ENCODE results near the gene PCSK4. TPM values are rescaled to one million over a fixed set of nuclear protein-coding genes. Genes with fewer than 3 reads are reported as not detected.

Gene PCSK4
- total RNA-seq, 1 experiment from 2014 or later: 3.9 TPM

GRCh38 chr19:1473085-1473851 lies 16.9 kb downstream of the PCSK4 start:
- Histone ChIP-seq H3K4me1 (ENCODE audit: insufficient read depth, low read length) (peaks cover 16% of the 10 kb centered on the region), H3K9me2 (replicated peaks; ENCODE audit: low read length) (no peaks in the 10 kb centered on the region), H3F3A (ENCODE audit: low read length, unreplicated experiment) (no peaks in the 10 kb centered on the region), H3K9ac (ENCODE audit: low read length) (no peak overlapping the region), H3K36me3 (ENCODE audit: low read depth, low read length) (no peaks in the 10 kb centered on the region), H3K79me2 (ENCODE audit: low read length) (peaks cover 23% of the 10 kb centered on the region), H4K20me1 (ENCODE audit: low read length) (no peaks in the 10 kb centered on the region), H3K27ac (ENCODE audit: low read length) (no peak overlapping the region), H2AFZ (ENCODE audit: low read length) (no peak overlapping the region), H3K27me3 (ENCODE audit: low read length) (no peaks in the 10 kb centered on the region), H3K4me2 (ENCODE audit: low read length) (no peak overlapping the region), H3K4me3 (ENCODE audit: low read length) (no peak overlapping the region), H3K9me3 (ENCODE audit: low read length) (no peaks in the 10 kb centered on the region)
- CTCF ChIA-PET: no interaction called here
- TF ChIP-seq EZH2 (IDR thresholded peaks at IDR 0.05; ENCODE audit: low read length, unreplicated experiment): no peak
- no peak for TF ChIP-seq EZH2phosphoT487 (IDR thresholded peaks at IDR 0.05; ENCODE audit: borderline replicate concordance, low read length)
- TF ChIP-seq CTCF (conservative IDR thresholded peaks at IDR 0.05; ENCODE audit: low read depth, low read length): no peak
- no TSS peak for BruUV-seq (replicated peaks)
- POLR2A ChIA-PET (ENCODE audit: unreplicated experiment): no interaction called here
- no peak for DNase-seq
- intact Hi-C loops (cut with micrococcal nuclease): no loop called here
- ATAC-seq: no peak

- no peak for TF ChIP-seq EZH2 (IDR thresholded peaks at IDR 0.05; ENCODE audit: low read length, unreplicated experiment)
- TF ChIP-seq CTCF (conservative IDR thresholded peaks at IDR 0.05; ENCODE audit: low read depth, low read length): no peak
- no peak for TF ChIP-seq EZH2phosphoT487 (IDR thresholded peaks at IDR 0.05; ENCODE audit: borderline replicate concordance, low read length)
- peaks cover 24% of the 10 kb centered on the region for H3K79me2 ChIP-seq (ENCODE audit: low read length)
- peaks cover 18% of the 10 kb centered on the region for H3K4me1 ChIP-seq (ENCODE audit: insufficient read depth, low read length)
- ATAC-seq (no peak), DNase-seq (no peak)
- H3K9me3 ChIP-seq (ENCODE audit: low read length): no peaks in the 10 kb centered on the region
- H3F3A ChIP-seq (ENCODE audit: low read length, unreplicated experiment): no peaks in the 10 kb centered on the region
- no peaks in the 10 kb centered on the region for H4K20me1 ChIP-seq (ENCODE audit: low read length)
- intact Hi-C loops (cut with micrococcal nuclease): no loop called here
- BruUV-seq (replicated peaks): no TSS peak
- no peak overlapping the region for H3K9ac ChIP-seq (ENCODE audit: low read length)
- no peaks in the 10 kb centered on the region for H3K27me3 ChIP-seq (ENCODE audit: low read length)
- no peak overlapping the region for H3K4me3 ChIP-seq (ENCODE audit: low read length)
- H3K9me2 ChIP-seq (replicated peaks; ENCODE audit: low read length): no peaks in the 10 kb centered on the region
- H3K27ac ChIP-seq (ENCODE audit: low read length): no peak overlapping the region
- CTCF ChIA-PET: interaction anchor here (0.9 kb wide), 1 partner anchor 18 kb away, joined by 4 read pairs; the partner anchor contains the start of gene REEP6
- no peaks in the 10 kb centered on the region for H3K36me3 ChIP-seq (ENCODE audit: low read depth, low read length)
- no peak overlapping the region for H3K4me2 ChIP-seq (ENCODE audit: low read length)
- POLR2A ChIA-PET (ENCODE audit: unreplicated experiment): no interaction called here
- no peak overlapping the region for H2AFZ ChIP-seq (ENCODE audit: low read length)
Measured at GRCh38 chr19:1472231-1473084, 17.7 kb downstream of the PCSK4 start.
